OCI-LY1 (cell line): ENCODE measurements around the gene GLDN.

Experiments
- CTCF ChIP-seq: fragments of 200-600 bp; sonication (generic), shearing (Covaris generic); IDR thresholded peaks from 2 replicates; pipeline ENCODE4 v1.5.1; 2017; ENCODE audit warnings: mild to moderate bottlenecking, antibody characterized with exemption, low read length, moderate library complexity, mixed read lengths
- EZH2 ChIP-seq: fragments of 200-600 bp; sonication (generic), shearing (Covaris generic); IDR thresholded peaks from 2 replicates; pipeline ENCODE4 v1.8.0; 2017; ENCODE audit warnings: borderline replicate concordance, mixed run types, mild to moderate bottlenecking, antibody characterized with exemption, low read length, moderate library complexity, mixed read lengths

DNA sequence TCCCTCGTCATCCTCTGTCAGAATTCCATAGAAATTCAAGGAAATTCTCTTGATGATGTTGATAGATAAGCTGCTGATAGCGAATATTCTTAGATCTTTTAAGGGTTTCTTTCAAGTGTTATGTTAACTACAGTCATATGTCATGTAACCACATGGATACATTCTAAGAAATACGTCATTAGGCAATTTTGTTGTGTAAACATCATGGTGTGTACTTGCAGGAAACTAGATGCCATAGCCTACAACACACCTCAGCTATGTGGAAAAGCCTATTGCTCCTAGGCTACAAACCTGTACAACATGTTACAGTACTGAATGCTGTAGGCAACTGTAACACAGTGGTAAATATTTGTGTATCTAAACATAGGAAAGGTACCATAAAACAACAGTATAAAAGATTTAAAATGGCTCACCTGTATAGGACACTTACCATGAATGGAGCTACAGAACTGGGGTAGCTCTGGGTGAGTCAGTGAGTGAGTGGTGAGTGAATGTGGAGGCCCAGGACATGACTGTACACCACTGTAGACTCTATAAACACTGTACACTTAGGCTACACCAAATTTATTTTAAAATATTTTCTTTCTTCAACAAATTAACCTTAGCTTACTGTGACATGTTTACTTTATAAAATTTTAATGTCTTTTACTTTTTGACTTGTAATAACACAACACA lies 34.6 kb downstream of the GLDN start:
- TF ChIP-seq CTCF (no peak), EZH2 (no peak)
